NCI-H1105 treated with DMSO at 0.1 percent for 48 hours (cell line): Measurements from ENCODE around the gene GDPD1.
"Not testable (repeated sequence)": the region's sequence is repeated elsewhere in the genome, so short reads cannot be mapped to it uniquely, and the experiment has no call there.

Experiments used
- DNase-seq: peaks from one replicate; lab custom pipeline; 2025; lab: John Stamatoyannopoulos, UW

GDPD1 gene

DNA sequence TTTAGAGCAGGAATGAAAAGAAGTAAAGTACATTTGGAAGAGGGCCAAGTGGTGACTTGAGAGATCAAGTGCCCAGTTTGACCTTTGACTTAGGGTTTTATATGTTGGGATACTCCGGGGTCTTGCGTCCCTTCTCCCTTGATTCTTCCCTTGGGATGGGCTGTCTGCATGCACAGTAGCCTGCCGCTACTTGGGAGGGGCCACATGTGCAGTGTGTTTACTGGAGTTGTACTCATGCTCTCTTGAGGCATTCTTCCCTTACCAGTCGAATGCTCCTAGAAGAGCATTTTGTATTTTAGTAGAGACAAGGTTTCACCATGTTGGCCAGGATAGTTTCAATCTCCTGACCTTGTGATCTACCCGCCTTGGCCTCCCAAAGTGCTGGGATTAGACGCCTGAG, 23.8 kb downstream of the GDPD1 start:
- no peak for DNase-seq

DNA sequence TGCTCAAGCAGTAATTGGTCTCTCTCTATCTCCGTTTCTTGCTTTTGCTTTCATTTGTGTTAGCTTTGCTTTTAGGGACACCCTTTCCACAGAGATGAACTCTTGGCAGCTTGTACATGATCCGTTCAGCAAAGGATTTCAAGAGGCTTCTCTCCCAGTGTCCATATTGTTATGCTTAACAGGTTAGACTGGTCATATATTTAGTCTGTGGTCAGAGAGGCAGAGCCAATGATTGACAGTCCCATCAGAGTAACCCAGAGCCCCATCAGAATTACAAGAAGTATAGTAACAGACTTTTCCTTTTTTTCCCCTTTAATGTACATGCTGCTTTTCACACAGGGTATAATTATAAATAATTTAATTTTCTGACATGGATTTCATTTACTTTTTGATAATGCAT, 34.4 kb downstream of the GDPD1 start:
- no peak for DNase-seq

DNA sequence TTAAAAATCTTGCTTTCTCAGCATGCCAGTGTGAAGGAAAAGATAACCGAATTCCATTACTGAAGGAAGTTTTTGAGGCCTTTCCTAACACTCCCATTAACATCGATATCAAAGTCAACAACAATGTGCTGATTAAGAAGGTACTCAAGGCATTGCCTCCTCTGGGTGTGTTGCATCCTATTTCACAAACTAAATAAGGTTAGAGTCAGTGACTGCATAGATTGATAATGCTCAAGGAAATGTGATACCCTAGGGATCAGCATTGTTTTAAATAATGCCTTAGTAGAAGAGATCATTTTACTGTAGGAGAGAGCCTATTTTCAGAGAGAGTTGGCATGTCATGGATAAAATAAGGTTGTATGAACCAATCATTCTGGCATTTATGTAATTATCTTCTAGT, 36.8 kb downstream of the GDPD1 start:
- no peak for DNase-seq

DNA sequence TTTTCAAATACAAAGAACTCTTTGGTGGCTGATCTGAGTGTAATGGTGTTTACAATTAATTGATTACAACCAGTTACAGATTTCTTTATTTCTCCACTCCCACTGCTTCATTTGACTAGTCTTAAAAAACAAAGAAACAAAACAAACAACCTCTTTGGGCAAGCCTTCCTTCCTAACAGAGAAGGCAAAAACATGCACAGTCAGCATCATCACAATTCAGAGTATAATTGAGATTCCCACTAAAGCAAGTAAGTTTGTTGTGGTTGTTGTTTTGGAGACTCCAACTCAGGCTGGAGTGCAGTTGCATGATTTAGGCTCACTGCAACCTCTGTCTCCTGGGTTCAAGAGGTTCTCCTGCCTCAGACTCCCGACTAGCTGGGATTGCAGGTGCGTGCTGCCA, 40.4 kb downstream of the GDPD1 start:
- DNase-seq, result no peak

DNA sequence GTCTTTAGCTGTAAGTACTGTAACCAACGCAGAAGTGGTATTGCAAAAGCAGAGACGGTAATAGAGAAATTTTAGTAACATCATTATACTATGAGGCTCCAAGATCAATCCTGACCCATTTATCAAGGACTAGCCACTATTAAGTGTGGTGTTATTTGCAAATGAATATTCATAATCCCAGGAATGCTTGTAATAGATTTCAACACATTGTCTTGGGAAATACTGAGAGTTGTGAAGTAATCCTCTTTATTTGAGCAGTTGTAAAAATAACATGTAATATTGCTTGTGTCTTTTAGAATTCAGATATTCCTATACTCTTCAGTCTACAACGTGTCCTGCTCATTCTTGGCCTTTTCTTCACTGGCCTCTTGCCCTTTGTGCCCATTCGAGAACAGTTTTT, 46.4 kb downstream of the GDPD1 start:
- no peak for DNase-seq

- DNase-seq, result no peak
These were observed 47.5 kb downstream of the GDPD1 start for GRCh38 chr17:59267776-59268175.

GRCh38 chr17:59275618-59276017, 55.3 kb downstream of the GDPD1 start:
- DNase-seq, result no peak

GRCh38 chr17:59277031-59277430, 56.7 kb downstream of the GDPD1 start:
- no peak for DNase-seq

GRCh38 chr17:59278406-59278805, 58.1 kb downstream of the GDPD1 start:
- DNase-seq, result no peak

GRCh38 chr17:59284317-59284716, 64.0 kb downstream of the GDPD1 start:
- no peak for DNase-seq

DNA sequence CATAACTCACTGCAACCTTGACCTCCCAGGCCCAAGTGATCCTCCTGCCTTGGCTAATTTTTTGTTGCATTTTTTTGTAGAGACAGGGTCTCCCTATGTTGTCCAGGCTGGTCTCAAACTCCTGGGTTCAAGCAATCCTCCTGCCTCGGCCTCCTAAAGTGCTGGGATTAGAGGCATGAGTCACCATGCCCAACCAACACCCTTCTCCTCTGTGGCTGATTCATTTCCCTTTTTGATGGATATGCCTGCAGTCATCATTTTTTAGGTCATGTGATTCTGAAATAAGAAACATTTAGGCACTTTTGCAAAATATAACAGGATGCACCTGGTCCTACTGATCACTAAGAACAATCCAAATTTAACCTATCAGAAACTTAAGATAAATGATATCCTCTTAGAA, 67.1 kb downstream of the GDPD1 start:
- no peak for DNase-seq

- no peak for DNase-seq
These were observed 67.6 kb downstream of the GDPD1 start for GRCh38 chr17:59287891-59288290.

- no peak for DNase-seq
These were observed 69.6 kb downstream of the GDPD1 start for GRCh38 chr17:59289981-59290301.

- not testable (repeated sequence) for DNase-seq
These were observed 70.1 kb downstream of the GDPD1 start for GRCh38 chr17:59290302-59290998.

DNA sequence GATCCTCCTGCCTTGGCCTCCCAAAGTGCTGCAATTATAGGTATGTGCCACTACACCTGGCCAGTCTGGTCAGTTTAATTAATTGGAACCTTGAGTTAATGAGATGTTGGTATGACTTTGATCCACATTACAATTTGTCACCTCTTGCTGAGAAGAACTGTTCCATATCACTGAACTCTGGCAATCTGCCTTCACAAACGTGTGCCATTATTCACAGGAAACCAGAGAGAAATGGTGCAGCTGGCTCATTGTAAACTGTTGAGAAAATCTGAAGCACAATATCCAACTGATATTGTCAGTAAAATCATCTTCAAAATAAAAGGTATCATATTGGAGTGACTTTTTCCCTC, 71.8 kb downstream of the GDPD1 start:
- DNase-seq, result no peak

- DNase-seq, result no peak
These were observed 75.9 kb downstream of the GDPD1 start for GRCh38 chr17:59296190-59296589.

DNA sequence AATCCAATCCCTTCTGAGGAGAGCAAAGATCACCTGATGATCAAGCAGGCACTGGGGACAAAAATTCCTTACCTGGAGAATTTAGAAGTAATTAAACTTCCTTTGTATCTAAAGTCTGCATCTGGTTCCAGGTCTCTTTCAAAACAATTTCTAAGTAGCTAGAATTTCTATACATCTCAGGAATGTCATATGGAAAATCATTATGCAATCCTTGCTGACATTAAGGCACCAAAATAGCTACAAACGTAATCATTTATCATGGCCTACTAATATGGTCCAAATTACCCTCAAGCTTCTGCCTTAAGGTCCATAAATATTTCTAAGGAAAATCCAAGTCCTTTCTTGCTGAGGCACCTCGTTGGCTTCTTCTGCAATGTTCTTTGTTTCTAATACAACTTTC, 78.2 kb downstream of the GDPD1 start:
- DNase-seq, result no peak

DNA sequence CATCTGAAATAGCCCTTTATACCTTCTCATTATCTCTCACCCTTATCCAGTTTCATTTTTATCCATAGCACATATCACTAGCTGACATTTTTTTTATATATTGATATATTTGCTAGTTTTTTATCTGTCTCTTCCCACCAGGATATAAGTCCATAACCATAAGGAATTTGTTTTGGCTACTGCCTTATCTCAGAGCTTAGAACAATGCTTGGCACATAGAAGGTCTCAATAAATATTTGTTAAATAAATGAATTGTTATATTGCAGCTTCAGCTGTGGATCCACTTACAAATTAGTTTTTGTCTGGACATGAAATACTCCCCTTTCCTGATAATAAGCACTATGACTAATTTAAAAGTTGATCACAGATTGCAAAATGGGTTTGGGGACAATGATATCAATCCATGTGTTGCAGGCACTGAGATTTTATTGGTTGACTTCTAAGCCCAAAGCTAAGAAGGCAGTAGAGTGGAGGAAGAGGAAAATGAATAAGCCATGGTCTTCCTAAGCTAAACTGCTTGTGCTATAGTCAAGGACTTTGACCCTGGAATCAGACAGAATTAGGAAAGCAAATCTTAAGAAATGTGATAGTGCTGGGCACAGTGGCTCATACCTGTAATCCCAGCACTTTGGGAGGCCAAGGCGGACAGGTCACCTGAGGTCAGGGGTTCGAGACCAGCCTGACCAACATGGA, 79.2 kb downstream of the GDPD1 start:
- no peak for DNase-seq

- DNase-seq, result no peak
These were observed 80.6 kb downstream of the GDPD1 start for GRCh38 chr17:59300941-59301340.

DNA sequence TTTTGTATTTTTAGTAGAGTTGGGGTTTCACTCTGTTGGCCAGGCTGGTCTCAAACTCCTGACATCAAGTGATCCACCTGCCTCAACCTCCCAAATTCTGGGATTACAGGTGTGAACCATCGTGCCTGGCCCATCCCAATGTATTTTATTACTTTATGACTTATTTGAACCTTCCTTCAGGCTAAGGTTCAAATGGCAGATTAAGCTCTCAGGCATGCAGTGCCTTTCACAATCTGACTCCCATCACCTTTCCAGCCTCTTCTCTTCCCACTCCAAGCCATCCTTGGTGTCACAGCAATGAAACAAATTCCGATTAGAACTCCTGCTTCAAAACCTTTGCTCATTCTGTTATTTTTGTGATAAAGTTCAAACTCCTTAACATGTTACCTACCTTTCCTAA, 84.5 kb downstream of the GDPD1 start:
- no peak for DNase-seq

DNA sequence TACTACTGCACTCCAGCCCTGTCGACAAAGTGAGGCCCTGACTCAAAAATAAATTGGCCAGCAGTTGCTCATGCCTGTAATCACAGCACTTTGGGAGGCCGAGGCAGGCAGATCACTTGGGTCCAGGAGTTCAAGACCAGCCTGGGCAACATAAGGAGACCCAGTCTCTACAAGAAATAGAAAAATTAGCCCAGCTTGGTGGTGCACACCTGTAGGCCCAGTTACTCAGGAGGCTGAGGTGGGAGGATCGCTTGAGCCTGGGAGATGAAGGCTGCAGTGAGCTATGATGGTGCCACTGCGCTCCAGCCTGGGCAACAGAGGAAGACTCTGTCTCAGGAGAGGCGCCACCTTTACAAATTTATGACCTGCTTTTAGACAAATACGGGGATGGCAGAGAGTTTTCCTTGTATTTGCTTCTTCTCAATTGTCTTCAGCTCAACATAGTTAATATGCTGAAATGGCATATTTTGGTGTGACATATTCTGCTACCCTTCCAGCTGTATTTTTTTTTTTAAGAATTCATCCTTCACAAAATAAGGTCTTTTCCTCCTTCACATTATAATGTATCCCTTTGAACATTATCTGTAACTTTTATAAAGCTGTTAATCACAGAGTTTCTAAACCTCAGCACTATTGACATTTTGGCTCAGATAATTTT, 90.1 kb downstream of the GDPD1 start:
- no peak for DNase-seq

DNA sequence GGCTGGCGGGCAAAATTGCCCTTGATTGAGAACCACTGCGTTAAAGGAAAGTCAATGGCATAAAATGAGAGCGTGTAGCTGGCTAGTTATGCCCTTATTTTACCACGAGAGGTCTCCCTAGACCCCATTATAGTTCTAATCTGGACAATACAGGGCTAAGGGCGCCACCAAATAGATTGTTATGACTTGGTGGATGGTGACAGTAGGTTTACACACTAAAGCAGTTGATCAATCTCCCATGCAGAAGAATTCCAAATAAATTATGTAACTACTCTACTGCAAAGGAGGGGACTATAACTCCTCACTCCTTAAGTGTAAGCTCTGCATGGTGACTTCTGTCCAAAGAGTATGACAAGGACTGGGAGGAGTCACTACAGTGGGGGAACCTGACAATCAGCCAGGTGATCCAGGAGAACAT, 90.7 kb downstream of the GDPD1 start:
- peak; percentile 68 for DNase-seq

DNA sequence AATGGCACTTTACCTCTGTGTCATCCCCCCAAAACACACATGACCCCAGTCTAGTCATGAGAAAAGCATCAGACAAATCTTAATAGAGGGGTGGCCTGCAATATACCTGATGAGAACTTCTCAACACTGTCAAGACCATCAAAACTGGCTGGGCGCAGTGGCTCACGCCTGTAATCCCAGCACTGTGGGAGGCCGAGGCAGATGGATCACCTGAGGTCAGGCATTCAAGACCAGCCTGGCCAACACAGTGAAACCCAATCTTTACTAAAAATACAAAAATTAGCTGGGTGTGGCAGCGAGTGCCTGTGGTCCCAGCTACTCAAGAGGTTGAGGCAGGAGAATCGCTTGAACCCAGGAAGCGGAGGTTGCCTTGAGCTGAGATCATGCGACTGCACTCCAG, 91.2 kb downstream of the GDPD1 start:
- DNase-seq, result not testable (repeated sequence)

- no peak for DNase-seq
These were observed 95.6 kb downstream of the GDPD1 start for GRCh38 chr17:59315866-59316265.
